Endometrium (tissue), 2 donors: Measurements from ENCODE around the gene CDKAL1.
"Not testable (repeated sequence)": the region's sequence is repeated elsewhere in the genome, so short reads cannot be mapped to it uniquely, and the experiment has no call there.

ENCODE experiments used
- FAIRE-seq: peaks from 2 replicates; lab custom pipeline; 2012; peaks lifted over from hg19 to GRCh38; lab: Jason Lieb, UNC
- donor health status: control.
- donor health status: control.

CDKAL1 gene

DNA sequence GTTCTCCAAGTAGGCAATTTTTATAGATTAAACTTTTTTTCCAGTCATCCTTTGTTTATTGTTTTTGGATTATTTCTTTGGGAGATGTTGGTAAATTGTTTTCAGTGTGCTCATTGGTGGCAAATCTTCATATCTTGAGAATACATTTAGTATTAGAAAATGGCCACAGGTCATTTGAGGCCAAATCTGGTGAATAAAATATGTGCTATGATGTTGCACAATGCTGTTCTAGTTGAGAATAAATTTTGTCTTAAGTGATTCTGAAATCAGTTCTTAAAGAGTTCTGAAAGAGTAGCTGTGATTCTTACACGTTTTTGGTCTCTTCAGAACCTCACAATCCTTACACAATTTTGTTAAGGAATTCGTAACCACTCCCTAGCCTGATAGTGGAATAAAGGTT, 20.1 kb downstream of the CDKAL1 start:
- FAIRE-seq: no peak

GRCh38 chr6:20554817-20555216, 20.6 kb downstream of the CDKAL1 start:
- no peak for FAIRE-seq

DNA sequence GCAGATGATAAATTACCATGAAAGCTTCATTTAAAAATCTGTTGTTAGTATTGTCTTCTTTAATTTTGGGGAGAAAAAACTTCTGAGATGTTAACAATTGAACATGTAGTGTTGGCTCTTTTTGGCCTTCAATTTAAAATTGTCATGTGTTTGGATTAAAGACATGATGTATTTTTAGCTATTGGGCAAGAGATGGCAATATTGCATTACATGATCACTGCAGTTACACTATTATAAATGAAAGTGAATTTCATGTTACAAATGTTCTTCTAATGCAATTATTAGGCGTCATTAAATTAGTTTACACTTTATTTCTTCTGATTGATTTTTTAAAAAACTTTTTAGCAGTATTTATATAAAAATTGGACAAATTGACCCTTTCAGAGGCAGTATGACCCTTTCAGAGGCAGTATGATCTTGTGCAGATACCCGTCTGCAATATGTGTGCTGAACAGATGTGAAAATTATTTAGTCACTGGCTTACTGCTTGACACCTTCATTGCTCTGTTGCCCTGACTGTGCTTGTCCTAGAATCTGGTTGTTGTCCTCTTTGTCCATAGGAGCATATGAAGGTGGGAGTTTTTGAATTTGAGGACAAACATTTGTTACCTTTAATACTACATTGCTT, 25.8 kb downstream of the CDKAL1 start:
- peak; percentile 88 for FAIRE-seq

- FAIRE-seq: no peak
Observed at GRCh38 chr6:20563377-20563776, 29.1 kb downstream of the CDKAL1 start.

GRCh38 chr6:20564269-20564668, 30.0 kb downstream of the CDKAL1 start:
- peak; percentile 99 for FAIRE-seq

GRCh38 chr6:20564777-20565176, 30.5 kb downstream of the CDKAL1 start:
- peak; percentile 35 for FAIRE-seq

DNA sequence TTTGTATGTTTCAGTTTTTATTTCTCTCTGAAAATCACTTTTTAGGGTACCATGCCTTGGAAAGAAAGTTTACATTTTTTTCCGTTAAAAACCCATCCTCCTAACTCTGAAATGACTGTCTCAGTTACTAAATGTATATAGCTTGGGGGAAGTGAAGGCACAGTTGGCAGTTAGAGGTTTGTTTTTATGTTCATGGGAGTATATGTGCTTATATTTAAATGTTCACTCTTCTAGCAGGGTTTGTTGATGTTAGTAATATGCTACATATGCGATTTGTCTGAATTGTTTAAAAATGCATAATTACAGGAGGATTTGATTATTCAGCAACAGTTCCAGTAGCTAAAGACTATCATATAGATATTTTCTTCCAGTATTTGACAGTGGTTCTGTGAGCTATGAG, 31.1 kb downstream of the CDKAL1 start:
- FAIRE-seq: no peak

DNA sequence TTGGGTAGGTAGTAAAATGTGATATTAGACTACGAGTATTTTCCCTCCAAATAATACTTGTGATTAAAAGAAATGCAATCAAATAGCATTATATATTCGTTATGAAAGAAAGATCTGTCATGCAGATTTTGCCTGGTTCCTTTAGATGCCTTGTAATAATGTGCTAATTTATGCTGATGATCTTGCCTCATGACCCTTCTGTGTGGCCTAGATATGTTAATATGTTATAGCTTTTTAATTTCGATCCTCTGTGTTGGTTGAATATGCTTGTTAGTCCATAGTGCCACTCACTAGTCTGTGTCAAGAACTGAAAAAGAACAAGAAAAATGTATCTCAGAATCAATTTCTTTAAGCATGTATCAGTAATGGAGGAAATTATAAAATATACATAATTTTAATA, 31.9 kb downstream of the CDKAL1 start:
- no peak for FAIRE-seq

DNA sequence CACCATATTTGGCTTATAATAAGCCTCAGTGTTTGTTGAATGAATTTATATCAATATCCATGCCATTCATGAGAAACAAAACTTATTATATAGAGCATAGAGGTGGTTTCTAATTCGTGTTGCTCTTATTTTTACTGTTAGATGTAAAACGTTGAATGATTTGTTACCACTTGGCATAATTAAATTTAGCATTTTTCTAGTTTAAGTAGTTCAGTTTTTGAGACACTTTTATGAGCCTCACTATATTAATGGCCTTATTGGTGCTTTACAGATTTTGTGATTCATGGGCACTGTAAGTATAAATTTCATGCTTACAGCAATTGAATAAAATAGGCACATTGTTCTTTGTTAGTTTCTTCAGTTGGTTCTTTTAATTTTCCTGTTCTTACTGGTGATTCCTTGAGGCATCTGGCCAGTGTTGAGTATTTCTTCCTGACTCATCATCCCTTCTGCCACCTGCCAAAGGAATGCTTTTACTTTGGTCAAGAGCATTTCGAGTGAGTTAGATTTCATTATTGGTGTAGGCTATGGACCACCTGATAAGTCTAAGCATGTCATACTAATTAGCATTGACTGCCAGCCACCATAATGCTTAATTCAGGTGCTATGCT, 34.8 kb downstream of the CDKAL1 start:
- no peak for FAIRE-seq

DNA sequence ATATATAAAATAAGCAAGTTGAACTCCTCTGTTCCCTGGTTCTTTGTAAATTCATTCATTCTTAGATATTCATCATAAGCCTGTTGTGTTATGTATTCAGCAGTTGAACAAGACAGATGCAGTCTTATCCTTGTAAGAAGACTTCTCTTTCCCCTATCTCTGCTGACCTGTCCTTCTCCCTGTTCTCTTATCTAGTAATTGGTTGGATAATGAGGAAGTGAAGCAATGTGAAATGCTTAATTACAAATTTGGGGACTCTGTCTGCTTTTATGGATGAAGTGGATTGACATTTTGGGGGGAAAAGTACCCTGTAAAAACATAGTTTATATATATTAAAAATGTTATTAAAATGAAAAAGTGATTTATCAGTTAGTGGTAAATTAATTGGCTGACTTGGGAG, 37.0 kb downstream of the CDKAL1 start:
- FAIRE-seq: no peak

DNA sequence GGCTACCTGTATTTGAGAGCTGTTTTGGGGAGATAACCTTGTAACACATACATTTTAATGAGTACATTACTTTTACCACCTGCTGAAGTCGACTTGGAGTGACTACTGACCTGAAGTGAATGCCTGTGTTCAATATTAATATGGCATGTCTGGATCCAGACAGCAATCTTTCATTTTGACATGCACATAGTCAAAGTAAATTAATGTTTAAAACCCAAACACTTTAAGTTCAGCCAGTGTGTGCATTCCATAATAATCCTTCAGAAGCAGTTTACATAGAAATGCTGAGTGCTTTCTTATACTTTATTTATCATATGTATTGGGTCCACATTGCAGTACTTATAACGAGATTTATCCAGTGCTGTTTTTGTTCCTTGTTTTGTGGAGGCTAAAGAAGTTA, 38.0 kb downstream of the CDKAL1 start:
- FAIRE-seq: no peak

DNA sequence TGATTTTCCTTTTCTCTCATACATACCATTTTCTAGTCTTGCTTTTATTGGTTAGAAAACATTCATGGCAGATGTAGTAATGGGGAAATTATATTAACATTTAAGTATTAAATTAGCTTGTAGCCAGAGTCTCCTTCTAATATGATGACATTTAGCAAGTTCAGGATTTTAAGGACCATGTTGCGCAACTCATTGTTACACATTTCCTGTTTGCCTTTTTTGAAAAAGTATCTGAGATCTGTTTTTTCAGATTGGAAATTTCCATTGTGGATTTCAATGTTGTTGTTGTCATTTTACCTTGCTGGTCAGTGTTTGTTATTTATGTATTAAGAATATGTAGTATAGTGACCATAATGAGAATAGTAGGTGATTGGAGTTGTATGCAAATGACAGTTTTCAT, 38.7 kb downstream of the CDKAL1 start:
- no peak for FAIRE-seq

GRCh38 chr6:20574355-20574754, 40.1 kb downstream of the CDKAL1 start:
- FAIRE-seq: no peak

- FAIRE-seq: no peak
Observed at GRCh38 chr6:20575125-20575524, 40.9 kb downstream of the CDKAL1 start.

DNA sequence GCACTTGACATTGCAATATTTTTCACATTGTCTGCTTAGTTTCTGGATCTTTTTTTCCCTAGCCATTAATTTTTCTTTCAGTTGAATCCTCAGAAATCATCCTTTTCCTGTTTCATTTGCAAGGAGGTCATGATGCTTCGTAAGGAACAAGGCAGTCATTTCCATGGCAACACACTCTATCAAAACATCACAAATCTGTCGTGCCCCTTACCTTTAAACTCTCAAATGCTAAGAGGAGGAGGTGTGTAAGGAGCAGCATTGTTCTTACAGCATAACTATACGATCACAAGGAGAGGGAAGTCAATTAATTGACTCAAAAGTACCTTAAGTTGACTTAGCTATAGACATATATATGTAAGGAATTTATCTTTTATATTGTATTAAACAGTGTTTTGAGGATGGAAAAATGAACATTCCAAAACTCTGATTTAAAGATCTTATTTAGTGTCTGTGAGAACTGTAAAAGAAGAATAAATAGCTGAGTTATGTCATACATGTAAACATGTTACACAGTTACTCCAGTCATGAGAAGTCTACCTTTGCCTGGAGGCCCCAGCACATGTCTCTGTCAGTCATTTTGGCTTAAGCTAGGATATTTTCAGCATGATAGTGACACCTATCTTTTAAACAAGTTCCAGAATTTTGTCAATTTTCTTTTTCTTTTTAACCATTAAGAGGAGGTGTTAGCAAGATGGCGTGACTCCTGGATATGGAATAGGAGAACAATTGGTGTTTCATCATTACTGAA, 41.6 kb downstream of the CDKAL1 start:
- FAIRE-seq: no peak

GRCh38 chr6:20577173-20577688, 43.0 kb downstream of the CDKAL1 start:
- FAIRE-seq: no peak

DNA sequence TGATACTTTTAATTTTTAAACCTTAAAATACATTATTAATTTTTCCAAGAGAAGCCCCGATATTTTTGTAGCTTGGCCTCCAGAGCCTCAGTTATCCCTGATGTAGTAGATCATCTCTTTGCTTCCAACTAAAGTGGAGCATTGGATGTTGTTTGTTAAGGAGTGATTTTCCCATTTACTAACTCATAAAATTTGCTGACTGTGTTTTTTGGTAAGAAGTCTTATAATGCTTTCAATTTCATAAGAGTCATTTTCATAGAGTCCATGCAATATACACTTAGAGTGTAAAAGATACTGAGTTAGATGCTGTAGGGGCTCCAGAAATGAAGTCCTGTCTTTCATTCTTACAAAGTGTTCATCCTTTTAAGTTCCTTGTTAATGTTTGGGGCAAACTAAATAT, 46.8 kb downstream of the CDKAL1 start:
- FAIRE-seq: no peak

DNA sequence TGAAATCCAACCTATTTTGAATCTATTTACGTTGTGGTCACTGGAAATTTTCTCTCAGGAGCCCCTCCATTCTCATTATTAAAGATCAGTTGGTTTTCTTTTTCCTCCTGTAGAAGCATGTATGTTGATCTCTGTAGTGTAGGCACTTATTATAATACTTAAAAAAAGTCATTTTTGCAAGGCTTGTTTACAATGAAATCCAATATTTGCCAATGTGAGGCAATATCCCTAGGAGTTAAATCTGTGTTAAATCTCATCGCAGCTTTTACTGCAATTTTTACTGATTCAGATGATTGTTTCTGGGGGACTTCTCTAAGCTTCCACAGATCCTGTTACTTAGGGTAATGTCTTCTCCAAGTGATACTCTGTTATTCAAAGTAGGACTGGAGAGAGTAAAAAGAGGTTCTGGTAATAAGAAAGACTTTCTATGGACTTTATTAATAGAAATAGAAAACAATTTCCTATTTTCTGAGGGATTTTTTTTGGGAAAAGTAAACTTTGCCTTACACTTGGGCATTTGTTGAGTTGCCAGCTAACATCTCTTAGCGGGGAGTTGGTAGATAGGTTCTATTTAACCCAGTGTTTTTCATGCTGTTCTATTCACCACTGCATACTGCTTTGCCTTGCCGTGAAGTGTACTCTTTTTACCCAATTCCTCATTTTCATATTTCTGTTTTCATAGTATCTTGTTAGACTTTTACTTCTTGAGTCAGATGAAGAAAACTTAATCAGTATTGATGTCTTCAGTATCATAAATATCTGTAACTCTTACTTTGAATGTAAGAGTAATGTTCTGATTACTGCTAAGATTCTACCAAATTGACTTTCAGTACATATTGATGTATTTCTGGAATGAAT, 48.6 kb downstream of the CDKAL1 start:
- FAIRE-seq: no peak

- FAIRE-seq: no peak
Observed at GRCh38 chr6:20583444-20583800, 49.2 kb downstream of the CDKAL1 start.

DNA sequence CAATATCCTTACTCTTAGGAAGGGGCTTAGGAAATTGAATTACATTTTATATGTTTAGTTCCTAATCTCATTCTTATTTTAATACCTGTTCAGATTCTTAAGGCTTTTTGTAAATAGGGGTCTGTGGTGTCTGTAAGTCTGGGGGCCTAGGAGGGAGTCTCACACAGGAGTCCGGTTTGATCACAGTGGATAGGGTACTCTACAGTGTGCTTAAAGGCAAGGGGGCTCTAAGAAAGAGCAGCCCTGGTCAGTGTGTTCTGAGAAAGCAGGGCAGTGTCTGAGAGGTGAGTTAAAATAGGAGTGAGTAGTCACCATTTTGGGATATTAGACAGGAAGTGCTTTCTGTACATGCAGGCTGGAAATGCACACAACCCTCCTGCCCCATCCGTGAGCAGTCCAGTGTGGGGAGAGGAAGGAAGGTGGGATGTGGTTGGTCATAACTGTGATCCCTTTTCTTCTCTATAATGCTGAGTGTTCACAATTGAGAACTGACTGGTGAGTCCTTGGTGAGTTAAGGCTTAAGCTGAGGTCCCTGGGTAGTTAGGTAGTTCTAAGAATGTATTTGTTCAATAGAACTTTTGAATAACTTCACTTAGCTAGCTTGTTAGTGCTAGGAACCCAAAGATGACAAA, 50.0 kb downstream of the CDKAL1 start:
- FAIRE-seq: no peak

DNA sequence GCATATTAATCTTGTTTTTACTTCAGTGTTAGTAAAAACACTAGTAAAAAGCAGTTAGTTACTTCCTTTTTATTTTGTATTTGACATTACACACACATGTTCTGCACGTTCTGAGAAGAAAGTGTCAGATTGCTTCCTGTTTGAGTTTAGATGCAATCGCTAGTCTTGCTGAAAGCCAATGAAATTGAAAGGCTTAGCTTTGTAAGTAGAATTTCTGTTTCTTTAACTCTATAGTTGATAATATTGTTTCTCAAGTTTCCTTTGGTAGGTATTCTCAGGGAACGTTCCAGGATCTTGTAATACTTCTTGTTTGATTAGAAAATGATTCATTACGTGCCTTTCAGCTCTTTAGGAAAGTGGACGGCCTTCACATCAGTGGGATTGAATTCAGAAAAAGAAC, 55.0 kb downstream of the CDKAL1 start:
- peak; percentile 92 for FAIRE-seq

DNA sequence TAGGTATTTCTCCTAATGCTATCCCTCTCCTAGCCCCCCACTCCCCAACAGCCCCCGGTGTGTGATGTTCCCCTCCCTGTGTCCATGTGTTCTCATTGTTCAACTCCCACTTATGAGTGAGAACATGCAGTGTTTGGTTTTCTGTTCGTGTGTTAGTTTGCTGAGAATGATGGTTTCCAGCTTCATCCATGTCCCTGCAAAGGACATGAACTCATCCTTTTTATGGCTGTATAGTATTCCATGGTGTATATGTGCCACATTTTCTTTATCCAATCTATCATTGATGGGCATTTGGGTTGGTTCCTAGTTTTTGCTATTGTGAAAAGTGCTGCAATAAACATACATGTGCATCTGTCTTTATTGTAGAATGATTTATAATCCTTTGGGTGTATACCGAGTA, 56.2 kb downstream of the CDKAL1 start:
- FAIRE-seq: not testable (repeated sequence)
